Measurements from ENCODE around the gene MAGI1.

- TF ChIP-seq FOXA1 (IDR thresholded peaks at IDR 0.05) (no peak), SP1 (IDR thresholded peaks at IDR 0.05) (no peak), CTBP1 (IDR thresholded peaks at IDR 0.05; ENCODE audit: borderline replicate concordance) (no peak), LEF1 (IDR thresholded peaks at IDR 0.05; ENCODE audit: borderline replicate concordance) (no peak), ELF4 (IDR thresholded peaks at IDR 0.05) (no peak), SUZ12 (IDR thresholded peaks at IDR 0.05) (no peak), BHLHE40 (IDR thresholded peaks at IDR 0.05; ENCODE audit: borderline replicate concordance) (no peak), FOXM1 (IDR thresholded peaks at IDR 0.05; ENCODE audit: borderline replicate concordance) (no peak), TARDBP (IDR thresholded peaks at IDR 0.05) (no peak), L3MBTL2 (conservative IDR thresholded peaks at IDR 0.05) (no peak), FOXK2 (IDR thresholded peaks at IDR 0.05) (no peak), ZNF384 (IDR thresholded peaks at IDR 0.05) (no peak), PKNOX1 (IDR thresholded peaks at IDR 0.05) (no peak), ARNT (IDR thresholded peaks at IDR 0.05) (no peak)
These were observed 619.5 kb downstream of the MAGI1 start for GRCh38 chr3:65419233-65419632.

All from HEK293T (cell line).